ENCODE results near the gene KRT13. TPM values are rescaled to one million over a fixed set of nuclear protein-coding genes. Genes with fewer than 3 reads are reported as not detected.

KRT13 gene
- polyA plus RNA-seq, 1 donor from 2014 or later: not detected

GRCh38 chr17:41499714-41500113 lies 5.7 kb downstream of the KRT13 start:
- Histone ChIP-seq H3K27me3 (ENCODE audit: insufficient read depth, low read depth, low read length) (no peaks in the 10 kb centered on the region), H3K4me3 (ENCODE audit: low read length) (no peak overlapping the region), H4K20me1 (ENCODE audit: insufficient read depth) (no peaks in the 10 kb centered on the region), H3K9me3 (ENCODE audit: low read length) (no peaks in the 10 kb centered on the region), H3K9ac (ENCODE audit: low read length) (no peak overlapping the region), H3K27ac (ENCODE audit: low read length) (no peak overlapping the region), H3K79me2 (replicated peaks; ENCODE audit: insufficient read depth, low read length) (no peaks in the 10 kb centered on the region), H2AFZ (ENCODE audit: low read depth, low read length) (no peak overlapping the region), H3K36me3 (ENCODE audit: insufficient read depth, low read length) (no peaks in the 10 kb centered on the region), H3K9me2 (ENCODE audit: insufficient read depth, low read length) (no peaks in the 10 kb centered on the region), H3K4me2 (ENCODE audit: low read length) (no peak overlapping the region), H3F3A (ENCODE audit: insufficient read depth, low read length, poor library complexity, severe bottlenecking) (no peaks in the 10 kb centered on the region)
- no peak for TF ChIP-seq SMC3 (conservative IDR thresholded peaks at IDR 0.05; ENCODE audit: poor library complexity)
- no peak for TF ChIP-seq CTCF (IDR thresholded peaks at IDR 0.05; ENCODE audit: poor library complexity, severe bottlenecking)
- no peak for TF ChIP-seq RAD21 (conservative IDR thresholded peaks at IDR 0.05)
- TF ChIP-seq MXI1 (conservative IDR thresholded peaks at IDR 0.05; ENCODE audit: poor library complexity, severe bottlenecking): no peak
- TF ChIP-seq EP300 (conservative IDR thresholded peaks at IDR 0.05; ENCODE audit: poor library complexity, severe bottlenecking): no peak
- TF ChIP-seq EZH2 (IDR thresholded peaks at IDR 0.05; ENCODE audit: borderline replicate concordance, insufficient read depth, low read length, poor library complexity, severe bottlenecking): no peak
- no peak for TF ChIP-seq TAF1 (IDR thresholded peaks at IDR 0.05; ENCODE audit: low read depth)
- TF ChIP-seq POLR2AphosphoS5 (IDR thresholded peaks at IDR 0.05): no peak

- Histone ChIP-seq H3K79me2 (replicated peaks; ENCODE audit: insufficient read depth, low read length) (no peaks in the 10 kb centered on the region), H3K36me3 (ENCODE audit: insufficient read depth, low read length) (no peaks in the 10 kb centered on the region), H3K9ac (ENCODE audit: low read length) (no peak overlapping the region), H4K20me1 (ENCODE audit: insufficient read depth) (no peaks in the 10 kb centered on the region), H3K27me3 (ENCODE audit: insufficient read depth, low read depth, low read length) (no peaks in the 10 kb centered on the region), H3F3A (ENCODE audit: insufficient read depth, low read length, poor library complexity, severe bottlenecking) (no peaks in the 10 kb centered on the region), H3K9me2 (ENCODE audit: insufficient read depth, low read length) (no peaks in the 10 kb centered on the region), H3K27ac (ENCODE audit: low read length) (no peak overlapping the region), H3K9me3 (ENCODE audit: low read length) (no peaks in the 10 kb centered on the region), H3K4me2 (ENCODE audit: low read length) (no peak overlapping the region), H2AFZ (ENCODE audit: low read depth, low read length) (no peak overlapping the region), H3K4me3 (ENCODE audit: low read length) (no peak overlapping the region)
- TF ChIP-seq CTCF (IDR thresholded peaks at IDR 0.05; ENCODE audit: poor library complexity, severe bottlenecking): no peak
- no peak for TF ChIP-seq MXI1 (conservative IDR thresholded peaks at IDR 0.05; ENCODE audit: poor library complexity, severe bottlenecking)
- TF ChIP-seq TAF1 (IDR thresholded peaks at IDR 0.05; ENCODE audit: low read depth): no peak
- TF ChIP-seq SMC3 (conservative IDR thresholded peaks at IDR 0.05; ENCODE audit: poor library complexity): no peak
- TF ChIP-seq POLR2AphosphoS5 (IDR thresholded peaks at IDR 0.05): no peak
- no peak for TF ChIP-seq EZH2 (IDR thresholded peaks at IDR 0.05; ENCODE audit: borderline replicate concordance, insufficient read depth, low read length, poor library complexity, severe bottlenecking)
- no peak for TF ChIP-seq EP300 (conservative IDR thresholded peaks at IDR 0.05; ENCODE audit: poor library complexity, severe bottlenecking)
- no peak for TF ChIP-seq REST (IDR thresholded peaks at IDR 0.05; ENCODE audit: borderline replicate concordance)
- no peak for TF ChIP-seq RAD21 (conservative IDR thresholded peaks at IDR 0.05)
Measured at GRCh38 chr17:41498276-41498675, 7.1 kb downstream of the KRT13 start.

All from neural cell (in vitro differentiated cells).